ENCODE data around the gene LAMA3. TPM values are rescaled to one million over a fixed set of nuclear protein-coding genes. Genes with fewer than 3 reads are reported as not detected.

LAMA3 gene
- total and polyA plus RNA-seq, 9 donors: 2.9 to 44.9 (median 14.8) TPM

DNA sequence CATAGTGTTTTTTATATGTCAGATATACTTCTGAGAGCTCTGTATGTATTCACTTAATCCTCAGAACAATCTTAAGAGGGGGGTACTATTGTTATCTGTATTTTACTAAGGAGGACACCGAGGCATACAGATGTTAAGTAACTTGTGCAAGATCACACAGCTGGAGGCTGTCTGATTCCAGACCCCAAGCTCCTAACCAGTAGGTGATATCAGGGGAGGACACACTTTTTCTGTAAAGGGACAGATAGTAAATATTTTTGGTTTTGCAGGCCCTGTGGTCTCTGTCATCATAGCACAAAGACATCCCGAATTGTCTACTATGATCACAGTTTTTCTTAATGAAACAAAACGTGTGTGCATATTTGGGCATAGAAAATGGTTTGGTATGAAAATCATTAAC lies 143.7 kb downstream of the LAMA3 start:
- TF ChIP-seq EP300 (IDR thresholded peaks at IDR 0.05): no peak
- no peak for TF ChIP-seq POLR2A (IDR thresholded peaks at IDR 0.05)
- TF ChIP-seq, protein P1, sequence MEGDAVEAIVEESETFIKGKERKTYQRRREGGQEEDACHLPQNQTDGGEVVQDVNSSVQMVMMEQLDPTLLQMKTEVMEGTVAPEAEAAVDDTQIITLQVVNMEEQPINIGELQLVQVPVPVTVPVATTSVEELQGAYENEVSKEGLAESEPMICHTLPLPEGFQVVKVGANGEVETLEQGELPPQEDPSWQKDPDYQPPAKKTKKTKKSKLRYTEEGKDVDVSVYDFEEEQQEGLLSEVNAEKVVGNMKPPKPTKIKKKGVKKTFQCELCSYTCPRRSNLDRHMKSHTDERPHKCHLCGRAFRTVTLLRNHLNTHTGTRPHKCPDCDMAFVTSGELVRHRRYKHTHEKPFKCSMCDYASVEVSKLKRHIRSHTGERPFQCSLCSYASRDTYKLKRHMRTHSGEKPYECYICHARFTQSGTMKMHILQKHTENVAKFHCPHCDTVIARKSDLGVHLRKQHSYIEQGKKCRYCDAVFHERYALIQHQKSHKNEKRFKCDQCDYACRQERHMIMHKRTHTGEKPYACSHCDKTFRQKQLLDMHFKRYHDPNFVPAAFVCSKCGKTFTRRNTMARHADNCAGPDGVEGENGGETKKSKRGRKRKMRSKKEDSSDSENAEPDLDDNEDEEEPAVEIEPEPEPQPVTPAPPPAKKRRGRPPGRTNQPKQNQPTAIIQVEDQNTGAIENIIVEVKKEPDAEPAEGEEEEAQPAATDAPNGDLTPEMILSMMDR (IDR thresholded peaks at IDR 0.05): no peak
- Histone ChIP-seq H3K4me3 (no peak overlapping the region), H3K9me3 (no peaks in the 10 kb centered on the region), H3K27me3 (no peaks in the 10 kb centered on the region), H3K27ac (no peak overlapping the region), H3K36me3 (no peaks in the 10 kb centered on the region), H3K4me1 (ENCODE audit: insufficient read depth) (no peaks in the 10 kb centered on the region)
- intact Hi-C loops (cut with DNase I): no loop called here
- no peak for DNase-seq
- 47 to 69% (median 62%) methylated on average over 3 of the region's 3 CpGs for WGBS, 3 donors

DNA sequence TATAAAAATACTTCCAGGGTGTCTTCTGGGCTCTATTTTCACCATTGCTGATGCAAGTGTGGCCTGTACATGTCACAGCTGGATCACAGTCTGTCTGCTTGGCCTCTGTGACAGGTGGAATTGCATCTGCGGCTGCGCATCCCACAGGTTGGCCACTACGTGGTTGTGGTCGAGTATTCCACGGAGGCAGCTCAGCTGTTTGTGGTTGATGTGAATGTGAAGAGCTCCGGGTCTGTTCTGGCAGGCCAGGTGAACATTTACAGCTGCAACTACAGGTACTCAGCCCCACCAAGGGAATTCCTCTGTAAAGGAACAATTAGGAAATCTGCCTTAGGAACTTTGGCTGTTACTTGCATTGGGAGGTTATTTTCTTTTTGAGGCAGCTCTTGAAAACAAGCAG lies 144.5 kb downstream of the LAMA3 start:
- H3K36me3 ChIP-seq: no peaks in the 10 kb centered on the region
- DNase-seq: no peak
- no peaks in the 10 kb centered on the region for H3K27me3 ChIP-seq
- TF ChIP-seq, protein P1 (IDR thresholded peaks at IDR 0.05): no peak
- TF ChIP-seq EP300 (IDR thresholded peaks at IDR 0.05): no peak
- TF ChIP-seq POLR2A (IDR thresholded peaks at IDR 0.05): no peak
- intact Hi-C loops (cut with DNase I): no loop called here
- 92 to 97% (median 92%) methylated on average over 6 of the region's 6 CpGs for WGBS, 3 donors
- no peaks in the 10 kb centered on the region for H3K4me1 ChIP-seq (ENCODE audit: insufficient read depth)
- no peak overlapping the region for H3K4me3 ChIP-seq
- no peak overlapping the region for H3K27ac ChIP-seq
- no peaks in the 10 kb centered on the region for H3K9me3 ChIP-seq

DNA sequence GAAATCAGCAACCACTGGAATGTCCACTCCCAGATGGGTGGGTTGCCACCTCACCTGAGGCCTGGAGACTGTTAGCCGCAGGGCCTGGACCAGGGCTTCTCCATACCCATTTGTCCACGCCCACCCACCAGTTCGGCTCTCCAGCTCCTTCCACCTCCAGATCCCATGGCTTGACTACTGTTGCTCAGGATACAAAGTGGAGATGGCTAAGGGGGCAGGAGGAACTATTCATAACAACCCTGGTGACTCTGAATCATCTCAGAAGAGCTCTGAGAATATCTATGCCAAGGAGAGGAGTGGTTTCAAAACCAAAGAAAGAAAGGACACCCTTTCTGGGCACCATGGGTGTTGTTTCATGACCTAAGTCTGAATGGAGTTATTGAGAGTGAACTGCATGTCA lies 145.8 kb downstream of the LAMA3 start:
- Histone ChIP-seq H3K27ac (no peak overlapping the region), H3K36me3 (no peaks in the 10 kb centered on the region), H3K4me1 (ENCODE audit: insufficient read depth) (no peaks in the 10 kb centered on the region), H3K4me3 (no peak overlapping the region), H3K9me3 (no peaks in the 10 kb centered on the region), H3K27me3 (no peaks in the 10 kb centered on the region)
- 93% methylated on average over 3 of the region's 3 CpGs for WGBS, 3 donors
- intact Hi-C loops (cut with DNase I): loop anchor here in 1 of 4 donors (5.0 kb wide), 1 partner anchor 47 kb away; no protein-coding TSS in a partner anchor
- no peak for DNase-seq
- TF ChIP-seq, protein P1 (IDR thresholded peaks at IDR 0.05): no peak
- TF ChIP-seq POLR2A (IDR thresholded peaks at IDR 0.05) (no peak), EP300 (IDR thresholded peaks at IDR 0.05) (no peak)

DNA sequence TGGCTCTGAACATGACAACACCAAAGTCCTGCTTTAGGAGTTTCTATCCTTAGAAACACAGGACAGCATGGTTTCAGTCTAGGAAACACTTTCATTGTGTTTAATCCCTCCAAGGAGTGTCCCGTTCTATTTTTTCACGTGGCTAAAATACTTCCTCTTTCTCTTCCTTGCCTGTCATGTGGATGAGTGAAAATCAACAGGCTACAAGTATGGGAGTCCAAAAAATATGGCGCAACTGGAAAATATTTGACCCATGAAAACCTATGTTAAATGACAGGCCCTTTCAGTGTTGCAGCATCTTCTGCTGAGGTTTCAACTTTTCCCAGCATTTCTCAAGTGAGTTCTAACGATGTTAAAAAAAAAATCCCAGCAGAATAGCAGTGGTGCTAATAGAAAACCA lies 146.3 kb downstream of the LAMA3 start:
- H3K36me3 ChIP-seq: no peaks in the 10 kb centered on the region
- H3K4me3 ChIP-seq: no peak overlapping the region
- WGBS, 3 donors: 69 to 77% (median 74%) methylated on average over 4 of the region's 4 CpGs
- H3K9me3 ChIP-seq: no peaks in the 10 kb centered on the region
- DNase-seq: no peak
- intact Hi-C loops (cut with DNase I): loop anchor here in 1 of 4 donors (5.0 kb wide), 1 partner anchor 47 kb away; no protein-coding TSS in a partner anchor
- no peak for TF ChIP-seq POLR2A (IDR thresholded peaks at IDR 0.05)
- TF ChIP-seq, protein P1 (IDR thresholded peaks at IDR 0.05): no peak
- TF ChIP-seq EP300 (IDR thresholded peaks at IDR 0.05): no peak
- H3K4me1 ChIP-seq (ENCODE audit: insufficient read depth): no peaks in the 10 kb centered on the region
- H3K27ac ChIP-seq: no peak overlapping the region
- H3K27me3 ChIP-seq: no peaks in the 10 kb centered on the region
